Mesodermal cell (in vitro differentiated cells): ENCODE measurements around the gene PRKCSH. TPM values are rescaled to one million over a fixed set of nuclear protein-coding genes. Genes with fewer than 3 reads are reported as not detected.

ENCODE experiments used
- H3K27ac ChIP-seq: 2 replicates; pipeline ENCODE4 v1.7.0; 2013; ENCODE audit warnings: mild to moderate bottlenecking, low read depth, low read length, moderate library complexity; ENCODE audit not compliant: severe bottlenecking
- H3K36me3 ChIP-seq: 2 replicates; pipeline ENCODE4 v1.7.1; 2013; ENCODE audit warnings: mild to moderate bottlenecking, low read length, moderate library complexity; ENCODE audit not compliant: control insufficient read depth, insufficient read depth
- H3K4me1 ChIP-seq: one replicate; pipeline ENCODE4 v1.7.1; 2013; ENCODE audit warnings: mild to moderate bottlenecking, low read length; ENCODE audit not compliant: insufficient read depth, control insufficient read depth, poor library complexity, severe bottlenecking
- H3K4me3 ChIP-seq: 2 replicates; pipeline ENCODE4 v1.7.0; 2013; ENCODE audit warnings: low read length, control low read depth, mild to moderate bottlenecking; ENCODE audit not compliant: insufficient read depth, poor library complexity, severe bottlenecking; ENCODE audit errors: extremely low read depth
- H3K9me3 ChIP-seq: 2 replicates; pipeline ENCODE4 v1.7.1; 2013; ENCODE audit warnings: mild to moderate bottlenecking, low read length, moderate library complexity; ENCODE audit not compliant: control insufficient read depth
- WGBS, 2 experiments: methylation state at CpG; one replicate each; pipeline ENCODE4 v1.1.5; 2013; ENCODE audit warnings: missing lambda C conversion rate in 2 of 2; ENCODE audit not compliant: insufficient coverage in 2 of 2; 5-methylcytosine and 5-hydroxymethylcytosine counted together
- polyA plus RNA-seq, 2 experiments: library from polyadenylated mRNA; stranded (reverse); fragments of 50-300 nt; gene quantifications; one replicate each; pipeline ENCODE4 v1.2.3, GENCODE V29; 2013

PRKCSH gene, protein sequence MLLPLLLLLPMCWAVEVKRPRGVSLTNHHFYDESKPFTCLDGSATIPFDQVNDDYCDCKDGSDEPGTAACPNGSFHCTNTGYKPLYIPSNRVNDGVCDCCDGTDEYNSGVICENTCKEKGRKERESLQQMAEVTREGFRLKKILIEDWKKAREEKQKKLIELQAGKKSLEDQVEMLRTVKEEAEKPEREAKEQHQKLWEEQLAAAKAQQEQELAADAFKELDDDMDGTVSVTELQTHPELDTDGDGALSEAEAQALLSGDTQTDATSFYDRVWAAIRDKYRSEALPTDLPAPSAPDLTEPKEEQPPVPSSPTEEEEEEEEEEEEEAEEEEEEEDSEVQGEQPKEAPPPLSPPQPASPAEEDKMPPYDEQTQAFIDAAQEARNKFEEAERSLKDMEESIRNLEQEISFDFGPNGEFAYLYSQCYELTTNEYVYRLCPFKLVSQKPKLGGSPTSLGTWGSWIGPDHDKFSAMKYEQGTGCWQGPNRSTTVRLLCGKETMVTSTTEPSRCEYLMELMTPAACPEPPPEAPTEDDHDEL
- polyA plus RNA-seq (2013, experiment 1 of 2): 500 TPM
- polyA plus RNA-seq (2013, experiment 2 of 2): 387 TPM

DNA sequence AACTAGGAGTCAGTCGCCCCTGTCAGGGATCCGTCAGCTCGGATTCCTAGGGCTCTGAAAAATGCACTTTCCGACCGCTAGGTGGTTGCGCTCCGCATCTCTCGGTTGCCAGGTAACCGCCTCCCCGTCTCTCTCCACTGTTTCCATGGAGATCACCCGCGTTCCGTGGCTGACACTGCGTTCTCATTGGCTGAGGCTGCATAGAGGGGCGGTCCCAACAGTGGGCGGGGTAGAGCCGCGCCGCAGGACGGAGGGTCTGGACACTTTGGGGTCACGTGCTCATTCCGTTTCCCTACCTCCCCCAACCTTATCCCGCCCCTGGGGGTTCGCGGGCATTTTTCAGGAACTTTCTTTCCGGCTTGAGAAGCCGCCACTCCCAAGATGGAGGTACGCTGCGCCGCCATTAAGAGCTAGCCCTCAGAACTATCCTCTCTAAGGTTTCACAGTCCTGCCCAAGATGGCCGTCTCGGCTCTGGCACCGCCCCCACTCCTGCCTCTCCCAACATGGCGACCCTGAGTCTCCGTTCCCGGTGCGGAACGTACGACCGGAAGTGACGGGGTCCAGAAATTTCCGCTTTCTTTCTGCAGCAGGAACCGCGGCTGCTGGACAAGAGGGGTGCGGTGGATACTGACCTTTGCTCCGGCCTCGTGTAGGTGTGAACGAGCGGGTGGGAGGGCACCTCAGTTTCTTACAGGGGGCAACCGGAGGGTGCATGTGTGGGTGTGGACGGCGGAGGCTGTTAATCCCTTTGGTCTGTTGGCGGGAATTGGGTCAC lies at the start of gene PRKCSH, which contains the start of gene ODAD3:
TSS of gene PRKCSH (plus strand) at position 579 of the 776 bp plus-strand sequence. CDS start 483 bp downstream, outside the sequence.
TSS of gene ODAD3 (minus strand) at position 65 of the 776 bp plus-strand sequence. CDS start 105 bp downstream, outside the sequence.
- Histone ChIP-seq H3K9me3 (no peaks in the 10 kb centered on the region), H3K36me3 (peaks cover 36% of the 10 kb centered on the region), H3K27ac (peak within 1 kb of the TSS; percentile 92), H3K4me3 (peak within 1 kb of the TSS; percentile 92), H3K4me1 (no peaks in the 10 kb centered on the region)
- 1% methylated on average over 42 to 53 of the region's 53 CpGs for WGBS, 2 experiments

DNA sequence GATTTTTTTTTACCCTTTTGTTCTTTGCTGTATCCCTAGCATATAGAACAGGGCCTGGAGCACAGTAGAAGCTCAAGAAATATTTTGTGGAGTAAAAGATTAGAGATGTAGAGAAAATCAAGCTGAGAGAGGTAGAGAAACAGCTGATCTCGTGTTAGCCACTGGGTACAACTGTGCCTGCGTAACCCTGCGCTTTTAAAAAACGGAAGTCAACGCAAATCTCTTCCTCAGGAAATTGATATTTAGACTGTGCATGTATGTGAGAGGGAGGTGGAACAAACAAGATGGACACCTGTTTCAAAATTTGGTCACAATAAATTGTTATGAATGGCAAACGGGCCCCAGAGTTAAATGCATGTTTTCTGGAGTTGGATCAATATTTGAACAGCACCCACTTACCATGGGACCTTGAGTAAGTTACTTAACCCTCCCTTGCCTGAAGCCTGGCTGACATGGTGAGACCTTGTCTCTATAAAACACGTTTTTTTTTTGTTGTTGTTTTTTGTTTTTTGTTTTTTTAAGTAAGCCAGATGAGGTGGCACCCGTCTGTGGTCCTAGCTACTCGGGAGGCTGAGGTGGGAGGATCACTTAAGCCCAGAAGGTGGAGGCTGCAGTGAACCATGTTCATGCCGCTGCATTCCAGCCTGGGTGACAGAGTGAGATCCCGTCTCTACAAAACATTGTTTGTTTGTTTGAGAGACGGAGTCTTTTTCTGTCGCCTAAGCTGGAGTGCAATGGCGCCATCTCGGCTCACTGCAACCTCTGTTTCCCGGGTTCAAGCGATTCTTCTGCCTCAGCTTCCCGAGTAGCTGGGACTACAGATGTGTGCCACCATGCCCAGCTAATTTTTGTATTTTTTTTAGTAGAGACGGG lies 48.0 kb upstream of the PRKCSH start:
- Histone ChIP-seq H3K4me3 (no peak overlapping the region), H3K27ac (no peak overlapping the region), H3K9me3 (no peaks in the 10 kb centered on the region), H3K4me1 (peaks cover 4% of the 10 kb centered on the region), H3K36me3 (no peaks in the 10 kb centered on the region)
- 93 to 95% methylated on average over 17 to 18 of the region's 19 CpGs for WGBS, 2 experiments

DNA sequence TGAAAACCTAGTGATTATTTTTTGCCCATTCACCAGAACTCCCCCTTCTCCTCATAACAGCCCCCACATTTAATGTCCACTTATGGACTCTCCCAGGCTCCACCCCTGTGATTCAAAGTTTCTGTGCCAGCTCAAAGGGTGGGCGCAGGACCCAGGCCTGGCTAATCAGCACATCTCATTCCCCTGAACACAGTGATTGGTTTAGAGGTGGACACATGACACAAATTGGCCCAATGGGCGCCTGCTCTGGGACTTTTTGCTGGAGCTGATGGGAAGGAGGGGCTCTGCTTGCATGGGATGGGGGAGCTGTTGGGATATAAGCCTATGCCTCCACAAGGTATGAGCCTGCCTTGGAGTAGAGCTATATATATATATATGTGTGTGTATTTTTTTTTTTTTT lies 45.1 kb upstream of the PRKCSH start:
- Histone ChIP-seq H3K27ac (no peak overlapping the region), H3K36me3 (no peaks in the 10 kb centered on the region), H3K4me1 (no peaks in the 10 kb centered on the region), H3K9me3 (no peaks in the 10 kb centered on the region), H3K4me3 (no peak overlapping the region)
- 86% methylated on average over 1 of the region's 2 CpGs; no CpG with 5 or more reads in 1 of the 2 experiments for WGBS, 2 experiments

DNA sequence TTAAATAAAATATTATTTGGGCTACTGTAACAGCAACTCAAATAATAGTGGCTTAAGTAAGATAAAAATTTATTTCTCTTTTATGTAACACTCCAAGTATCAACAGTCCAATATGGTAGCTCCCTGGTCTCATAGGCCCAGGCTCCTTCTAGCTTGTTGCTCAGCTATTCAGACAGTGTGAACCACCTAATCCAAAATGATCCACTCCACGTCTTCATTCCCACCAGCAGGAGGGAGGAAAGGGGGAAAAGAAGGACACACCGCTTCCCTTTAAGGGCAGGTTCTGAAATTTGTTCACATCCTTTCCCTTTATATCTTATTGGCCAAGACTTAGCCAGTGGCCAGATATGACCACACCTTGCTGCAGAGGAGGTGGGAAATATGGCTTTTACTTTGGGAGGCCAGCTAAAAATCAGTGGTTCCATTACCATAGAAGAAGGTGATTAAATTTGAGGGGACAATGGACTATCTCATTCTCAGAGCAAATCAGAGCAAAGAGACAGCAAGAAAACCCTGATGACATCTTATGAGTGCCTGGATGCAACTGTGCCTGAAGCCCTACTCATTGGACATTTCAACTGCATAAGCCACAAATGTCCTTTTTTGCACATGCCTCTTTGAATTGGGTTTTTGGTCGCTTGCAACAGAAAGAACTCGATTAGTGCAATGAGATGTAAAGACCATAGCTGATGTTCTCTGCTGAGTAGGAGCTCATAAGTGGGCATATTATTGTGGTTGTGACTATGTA lies 44.3 kb upstream of the PRKCSH start:
- no peaks in the 10 kb centered on the region for H3K36me3 ChIP-seq
- no peak overlapping the region for H3K27ac ChIP-seq
- no peak overlapping the region for H3K4me3 ChIP-seq
- no peaks in the 10 kb centered on the region for H3K9me3 ChIP-seq
- WGBS, 2 experiments: 79% methylated on average over 2 of the region's 4 CpGs; no CpG with 5 or more reads in 1 of the 2 experiments
- H3K4me1 ChIP-seq: no peaks in the 10 kb centered on the region

DNA sequence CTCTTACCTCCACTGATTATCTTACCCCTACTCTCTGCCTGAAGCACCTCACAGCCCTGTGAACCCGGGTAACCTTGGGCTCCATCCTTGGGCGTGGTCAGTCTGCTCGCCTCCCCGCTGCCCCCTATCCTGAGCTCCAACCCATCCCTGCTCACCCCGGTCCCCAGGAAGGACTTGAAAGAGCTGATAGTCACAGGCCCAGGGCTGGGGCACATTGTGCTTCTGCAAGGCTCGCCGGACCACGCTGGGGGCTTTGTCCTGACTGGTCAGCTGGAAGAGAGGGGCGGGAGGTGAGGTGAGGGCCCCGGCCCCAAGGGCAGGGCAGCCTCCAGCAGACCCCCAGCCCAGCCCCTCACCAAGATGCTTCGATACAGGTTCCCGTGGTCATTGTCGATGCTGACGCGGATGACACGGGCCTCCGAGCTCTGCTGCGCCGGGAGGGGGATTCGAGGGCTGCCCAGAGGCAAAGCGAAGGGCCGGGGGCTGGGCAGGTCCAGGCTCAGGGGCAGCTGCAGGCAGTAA lies 38.3 kb upstream of the PRKCSH start:
- H3K4me1 ChIP-seq: no peaks in the 10 kb centered on the region
- no peaks in the 10 kb centered on the region for H3K36me3 ChIP-seq
- WGBS, 2 experiments: 88 to 91% methylated on average over 16 to 21 of the region's 22 CpGs
- H3K27ac ChIP-seq: no peak overlapping the region
- no peaks in the 10 kb centered on the region for H3K9me3 ChIP-seq
- no peak overlapping the region for H3K4me3 ChIP-seq

DNA sequence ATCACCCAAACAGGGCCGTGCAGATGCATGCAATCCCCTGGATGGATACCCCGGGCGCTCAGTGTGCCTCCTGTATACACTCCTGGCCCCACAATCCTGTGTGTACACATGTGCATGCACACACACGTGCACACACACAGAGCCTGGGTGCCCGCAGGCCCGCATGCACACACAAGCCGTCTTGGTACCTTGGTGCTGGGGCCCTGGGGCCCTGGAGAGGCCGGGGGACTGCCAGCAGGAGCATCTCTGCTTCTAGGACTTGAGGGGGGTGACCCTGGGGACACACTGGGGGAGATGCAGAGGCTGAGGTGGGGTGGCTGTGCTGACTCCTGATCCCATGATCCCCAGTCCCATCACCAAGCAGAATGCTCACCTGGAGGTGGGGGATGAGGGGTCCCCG lies 35.8 kb upstream of the PRKCSH start:
- Histone ChIP-seq H3K4me1 (no peaks in the 10 kb centered on the region), H3K27ac (no peak overlapping the region), H3K9me3 (no peaks in the 10 kb centered on the region), H3K36me3 (no peaks in the 10 kb centered on the region), H3K4me3 (no peak overlapping the region)
- 94 to 95% methylated on average over 8 to 9 of the region's 9 CpGs for WGBS, 2 experiments

DNA sequence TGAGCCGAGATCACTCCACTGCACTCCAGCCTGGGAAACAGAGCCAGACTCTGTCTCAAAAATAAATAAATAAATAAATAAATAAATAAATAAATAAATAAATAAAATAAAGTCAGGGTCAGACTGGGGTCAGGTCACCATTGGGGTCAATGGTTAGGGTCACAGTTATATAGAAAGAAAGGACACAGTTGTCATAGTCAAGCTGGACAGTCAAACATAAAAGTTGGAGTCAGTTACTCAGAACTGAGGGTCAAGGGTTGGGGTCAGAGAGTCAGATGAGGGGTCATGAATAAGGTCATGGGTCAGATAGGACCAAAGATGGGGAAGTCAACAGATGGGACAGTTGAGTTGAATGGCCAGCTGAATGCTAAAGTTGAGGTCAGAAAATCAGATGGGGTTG lies 34.6 kb upstream of the PRKCSH start:
- Histone ChIP-seq H3K4me3 (no peak overlapping the region), H3K36me3 (no peaks in the 10 kb centered on the region), H3K9me3 (no peaks in the 10 kb centered on the region), H3K4me1 (no peaks in the 10 kb centered on the region), H3K27ac (no peak overlapping the region)
- WGBS, 2 experiments: no CpG with 5 or more reads among the region's 1 CpG

DNA sequence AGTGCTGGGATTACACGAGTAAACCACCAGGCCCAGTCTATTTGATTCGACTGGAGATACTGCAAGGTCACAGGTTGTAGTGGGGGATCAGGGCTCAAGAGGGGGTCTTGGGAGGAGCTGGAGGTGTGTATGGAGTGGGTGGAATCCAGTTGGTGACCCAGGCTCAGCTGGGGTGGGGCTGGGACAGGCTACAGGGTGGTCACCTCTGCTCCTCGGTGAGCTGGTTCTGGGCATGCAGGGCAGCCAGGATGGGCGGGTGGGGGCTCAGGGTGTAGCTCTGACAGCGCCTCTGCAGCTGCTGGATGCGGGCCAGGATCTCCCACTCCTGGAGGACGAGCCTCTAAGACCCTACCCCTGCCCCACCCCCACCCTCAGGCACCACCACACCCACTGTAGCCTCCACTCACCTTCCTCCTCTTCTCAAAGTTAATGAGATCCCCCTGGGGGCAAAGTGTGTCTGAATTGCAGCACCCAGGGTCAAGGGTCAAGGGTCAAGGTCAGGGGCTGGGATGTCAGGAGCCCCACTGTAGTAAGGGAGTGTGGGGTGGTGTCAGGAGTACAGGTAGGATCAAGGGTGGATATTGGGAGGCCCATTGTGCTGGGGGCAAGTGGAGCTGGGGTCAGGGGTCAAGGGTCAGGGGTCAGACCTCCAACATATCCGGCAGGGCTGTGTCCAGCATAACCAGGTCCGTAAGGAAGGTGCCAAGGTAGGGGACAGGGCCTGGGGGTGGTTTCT lies 33.5 kb upstream of the PRKCSH start:
- WGBS, 2 experiments: 89 to 93% methylated on average over 5 to 8 of the region's 9 CpGs

DNA sequence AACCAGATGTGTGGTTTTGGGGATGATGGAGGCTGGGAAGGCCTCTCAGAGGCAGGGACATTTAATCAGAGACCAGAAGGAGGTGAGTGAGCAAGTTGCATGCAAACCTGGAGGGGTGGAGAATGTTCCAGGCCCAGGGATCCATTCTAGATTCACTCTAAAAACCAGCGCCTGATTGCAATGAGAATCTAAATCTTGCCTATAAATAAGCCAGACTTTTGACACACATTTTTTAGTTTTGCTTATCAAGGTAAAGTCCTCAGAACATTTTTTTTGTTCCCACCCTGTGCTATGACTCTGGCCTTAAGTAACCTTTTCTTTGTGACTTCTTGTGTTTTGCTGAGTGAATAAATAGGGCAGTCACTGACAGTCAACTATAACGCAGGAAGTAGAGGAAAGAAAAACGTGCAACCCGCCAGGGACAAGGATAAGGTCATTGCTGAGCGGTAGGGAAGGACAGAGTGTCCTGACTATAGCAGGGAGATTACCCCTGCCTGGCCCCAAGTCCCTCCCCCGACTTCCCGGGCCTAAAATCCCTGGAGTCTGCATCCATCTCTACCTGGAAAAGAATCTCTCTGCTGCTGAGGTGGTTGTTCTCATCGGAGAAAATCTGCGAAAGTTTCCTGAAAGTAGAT lies 30.7 kb upstream of the PRKCSH start:
- Histone ChIP-seq H3K4me1 (no peaks in the 10 kb centered on the region), H3K27ac (no peak overlapping the region), H3K4me3 (no peak overlapping the region), H3K9me3 (no peaks in the 10 kb centered on the region), H3K36me3 (no peaks in the 10 kb centered on the region)
- 74 to 85% methylated on average over 8 to 9 of the region's 9 CpGs for WGBS, 2 experiments

More for the DNA sequence above, 33.5 kb upstream of the PRKCSH start:
- H3K27ac ChIP-seq: no peak overlapping the region
- H3K4me1 ChIP-seq: no peaks in the 10 kb centered on the region
- no peaks in the 10 kb centered on the region for H3K9me3 ChIP-seq
- no peaks in the 10 kb centered on the region for H3K36me3 ChIP-seq
- H3K4me3 ChIP-seq: no peak overlapping the region
